ENCODE results near the gene POMGNT1. TPM values are rescaled to one million over a fixed set of nuclear protein-coding genes. Genes with fewer than 3 reads are reported as not detected.

POMGNT1 gene
- total and polyA plus RNA-seq, 2 of the 13 experiments (the other 11 are each of a cell fraction or from before 2014, with no cell fraction given), result 33.9 to 46.8 TPM

GRCh38 chr1:46247436-46248121 lies 49.3 kb upstream of the POMGNT1 start, which contains the start of gene RAD54L (continued):
- TF ChIP-seq ZUFSP (CRISPR knock-in tag; IDR thresholded peaks at IDR 0.05; ENCODE audit: borderline replicate concordance) (no peak), ZNF20 (CRISPR knock-in tag; IDR thresholded peaks at IDR 0.05) (no peak; the same call in 1 of the 2 replicates), ASH2L (IDR thresholded peaks at IDR 0.05; ENCODE audit: insufficient read length, low read depth, low read length) (no peak), CCAR2 (optimal IDR thresholded peaks at IDR 0.05; ENCODE audit: low read depth, low read length) (no peak), RCOR2 (CRISPR knock-in tag; IDR thresholded peaks at IDR 0.05) (no peak), U2AF1 (optimal IDR thresholded peaks at IDR 0.05; ENCODE audit: low read depth, low read length) (no peak), SMAD3 (CRISPR knock-in tag; IDR thresholded peaks at IDR 0.05) (0 out of 2 replicates have a peak, but pooled peaks have one; percentile 60), BRD4 (CRISPR knock-in tag; IDR thresholded peaks at IDR 0.05) (no peak), SNRNP70 (IDR thresholded peaks at IDR 0.05; ENCODE audit: low read depth, low read length) (no peak), ZNF747 (CRISPR knock-in tag; IDR thresholded peaks at IDR 0.05; ENCODE audit: borderline replicate concordance) (no peak), NR2F2 (IDR thresholded peaks at IDR 0.05; ENCODE audit: borderline replicate concordance, low read depth) (no peak), ZNF768 (CRISPR knock-in tag; IDR thresholded peaks at IDR 0.05) (no peak), TCF7L2 (IDR thresholded peaks at IDR 0.05; ENCODE audit: low read depth, low read length) (no peak), SMAD9 (CRISPR knock-in tag; IDR thresholded peaks at IDR 0.05) (no peak), RFX5 (IDR thresholded peaks at IDR 0.05; ENCODE audit: low read depth, low read length) (peak; percentile 53; the same call in 1 of the 2 replicates), PHF5A (CRISPR knock-in tag; IDR thresholded peaks at IDR 0.05; ENCODE audit: low read depth, unreplicated experiment) (peak; percentile 38), ZC3H13 (CRISPR knock-in tag; IDR thresholded peaks at IDR 0.05) (peak; percentile 95), HOXA9 (CRISPR knock-in tag; IDR thresholded peaks at IDR 0.05; ENCODE audit: borderline replicate concordance) (peak; percentile 93; the same call in 1 of the 2 replicates), FOSL2 (CRISPR knock-in tag; IDR thresholded peaks at IDR 0.05) (peak; percentile 60), SIX1 (CRISPR knock-in tag; IDR thresholded peaks at IDR 0.05; ENCODE audit: borderline replicate concordance) (0 out of 2 replicates have a peak, but pooled peaks have one; percentile 33), ATF2 (CRISPR knock-in tag; IDR thresholded peaks at IDR 0.05) (peak; percentile 52; the same call in 1 of the 2 replicates), ZNF530 (CRISPR knock-in tag; IDR thresholded peaks at IDR 0.05; ENCODE audit: low read depth) (no peak), ZNF225 (CRISPR knock-in tag; IDR thresholded peaks at IDR 0.05) (no peak), TRAFD1 (CRISPR knock-in tag; IDR thresholded peaks at IDR 0.05; ENCODE audit: borderline replicate concordance) (no peak), ZNF841 (CRISPR knock-in tag; IDR thresholded peaks at IDR 0.05; ENCODE audit: borderline replicate concordance) (no peak), MEIS2 (CRISPR knock-in tag; IDR thresholded peaks at IDR 0.05) (0 out of 2 replicates have a peak, but pooled peaks have one; percentile 51), ARHGAP35 (CRISPR knock-in tag; IDR thresholded peaks at IDR 0.05; ENCODE audit: borderline replicate concordance) (no peak)

All from HepG2 (cell line).